AG04449 (cell line): ENCODE measurements around the gene HIBCH.

Source experiments
- CTCF ChIA-PET: fragments of 350-600 bp; formaldehyde crosslinking; extraction: SDS; loops from one replicate; lab custom pipeline; 2021; ENCODE audit warnings: antibody characterized with exemption; lab: Yijun Ruan, JAX
- POLR2A ChIA-PET: fragments of 400-600, 350-600 bp; formaldehyde crosslinking; extraction: SDS; loops from one replicate; lab custom pipeline; 2020; ENCODE audit warnings: antibody characterized with exemption, inconsistent platforms; lab: Yijun Ruan, JAX
- DNase-seq: peaks from one replicate; pipeline ENCODE4 v3.0.0-alpha.2; 2010; ENCODE audit warnings: low read depth, low spot score
- H3K4me3 ChIP-seq: 2 replicates; pipeline ENCODE4 v1.5.1; 2011; ENCODE audit warnings: low read depth, mild to moderate bottlenecking, control low read depth, low read length
- TF ChIP-seq, protein P1 (sequence below): IDR thresholded peaks from one replicate; pipeline ENCODE4 v1.5.1; 2011; ENCODE audit warnings: mild to moderate bottlenecking, moderate library complexity, low read length, control low read depth, inconsistent platforms; ENCODE audit not compliant: insufficient read depth; ENCODE audit errors: missing control alignments

HIBCH gene

DNA sequence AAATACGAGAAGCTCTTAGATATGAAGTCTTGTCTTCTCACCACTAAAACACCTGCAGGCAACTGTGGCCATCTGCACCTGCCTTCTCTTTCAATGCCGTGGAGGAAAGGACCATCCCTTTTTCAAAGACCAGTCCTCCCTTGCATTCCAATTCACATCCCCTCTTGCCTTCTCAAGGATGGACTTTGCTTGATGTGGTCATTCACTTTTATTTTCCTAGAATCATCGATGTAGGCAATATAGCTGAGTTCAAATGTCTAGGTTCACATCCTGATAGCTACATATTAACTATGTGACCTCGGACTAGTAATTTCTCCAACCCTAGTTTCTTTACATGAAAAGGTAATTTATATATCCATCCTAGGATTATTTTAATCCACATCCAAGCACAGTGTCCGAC, 110.1 kb downstream of the HIBCH start:
- DNase-seq, result no peak
- H3K4me3 ChIP-seq, result no peak overlapping the region
- POLR2A ChIA-PET, result no interaction called here
- TF ChIP-seq, protein P1, sequence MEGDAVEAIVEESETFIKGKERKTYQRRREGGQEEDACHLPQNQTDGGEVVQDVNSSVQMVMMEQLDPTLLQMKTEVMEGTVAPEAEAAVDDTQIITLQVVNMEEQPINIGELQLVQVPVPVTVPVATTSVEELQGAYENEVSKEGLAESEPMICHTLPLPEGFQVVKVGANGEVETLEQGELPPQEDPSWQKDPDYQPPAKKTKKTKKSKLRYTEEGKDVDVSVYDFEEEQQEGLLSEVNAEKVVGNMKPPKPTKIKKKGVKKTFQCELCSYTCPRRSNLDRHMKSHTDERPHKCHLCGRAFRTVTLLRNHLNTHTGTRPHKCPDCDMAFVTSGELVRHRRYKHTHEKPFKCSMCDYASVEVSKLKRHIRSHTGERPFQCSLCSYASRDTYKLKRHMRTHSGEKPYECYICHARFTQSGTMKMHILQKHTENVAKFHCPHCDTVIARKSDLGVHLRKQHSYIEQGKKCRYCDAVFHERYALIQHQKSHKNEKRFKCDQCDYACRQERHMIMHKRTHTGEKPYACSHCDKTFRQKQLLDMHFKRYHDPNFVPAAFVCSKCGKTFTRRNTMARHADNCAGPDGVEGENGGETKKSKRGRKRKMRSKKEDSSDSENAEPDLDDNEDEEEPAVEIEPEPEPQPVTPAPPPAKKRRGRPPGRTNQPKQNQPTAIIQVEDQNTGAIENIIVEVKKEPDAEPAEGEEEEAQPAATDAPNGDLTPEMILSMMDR, result no peak
- CTCF ChIA-PET, result no interaction called here

- ChIA-PET CTCF (no interaction called here), POLR2A (no interaction called here)
- DNase-seq, result no peak
- no peak overlapping the region for H3K4me3 ChIP-seq
- TF ChIP-seq, protein P1, result no peak
Measured at GRCh38 chr2:190207930-190208329, 111.7 kb downstream of the HIBCH start.

GRCh38 chr2:190205657-190206056, 114.0 kb downstream of the HIBCH start:
- CTCF ChIA-PET, result no interaction called here
- POLR2A ChIA-PET, result no interaction called here
- no peak for DNase-seq
- H3K4me3 ChIP-seq, result no peak overlapping the region
- TF ChIP-seq, protein P1, result no peak

DNA sequence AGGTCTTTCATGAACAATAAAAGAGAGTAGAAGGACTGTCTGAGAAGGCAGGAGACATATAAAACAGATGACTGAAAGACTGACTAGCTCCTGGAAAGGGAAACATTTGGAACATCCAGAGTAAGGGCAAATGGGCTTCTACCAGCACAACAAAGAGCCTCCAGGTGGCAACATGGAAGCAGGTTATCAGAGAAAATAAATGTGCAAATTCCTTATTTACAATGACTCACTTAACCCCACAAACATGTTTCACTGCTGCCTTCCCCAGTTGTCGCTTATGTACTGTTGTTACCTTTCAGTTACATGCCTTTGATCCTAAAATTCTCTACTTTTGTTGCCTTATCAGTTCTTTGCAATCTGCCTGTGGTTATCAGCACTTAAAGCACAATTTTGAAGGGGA, 117.0 kb downstream of the HIBCH start:
- no peak for DNase-seq
- H3K4me3 ChIP-seq, result no peak overlapping the region
- CTCF ChIA-PET, result no interaction called here
- TF ChIP-seq, protein P1, result no peak
- POLR2A ChIA-PET, result no interaction called here

DNA sequence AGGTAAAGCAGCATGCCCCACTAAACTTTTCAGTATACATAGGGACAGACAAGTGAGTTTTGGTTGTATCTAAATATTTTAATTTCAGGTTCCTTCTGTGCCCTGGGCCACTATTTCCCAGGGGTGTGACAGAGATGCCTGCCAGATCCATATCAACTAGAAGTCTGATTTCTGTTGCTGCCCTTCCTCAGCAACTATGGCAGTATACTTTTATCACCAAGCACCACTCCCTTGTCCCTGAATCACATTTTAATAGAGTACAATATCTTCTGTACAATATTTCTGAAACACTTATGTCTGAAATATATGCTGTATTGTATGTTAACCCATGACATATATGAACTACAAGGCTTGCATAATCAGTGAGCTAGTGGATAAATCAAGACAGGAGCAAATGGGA, 117.6 kb downstream of the HIBCH start:
- POLR2A ChIA-PET, result no interaction called here
- CTCF ChIA-PET, result no interaction called here
- DNase-seq, result no peak
- TF ChIP-seq, protein P1, result no peak
- no peak overlapping the region for H3K4me3 ChIP-seq

GRCh38 chr2:190200603-190201002, 119.0 kb downstream of the HIBCH start:
- no peak overlapping the region for H3K4me3 ChIP-seq
- DNase-seq, result no peak
- POLR2A ChIA-PET, result no interaction called here
- TF ChIP-seq, protein P1, result no peak
- CTCF ChIA-PET, result interaction anchor here (0.6 kb wide), 1 partner anchor 112 kb away, joined by 3 read pairs; no protein-coding TSS in a partner anchor
